A549 (cell line): ENCODE measurements around the gene SNTG2. TPM values are rescaled to one million over a fixed set of nuclear protein-coding genes. Genes with fewer than 3 reads are reported as not detected.
"Not testable (repeated sequence)": the region's sequence is repeated elsewhere in the genome, so short reads cannot be mapped to it uniquely, and the experiment has no call there.

Experiments used
- ATAC-seq, 2 experiments: fragments of 200-7000 bp in 1 of 2; fragments of >200 bp in 1 of 2; cut with Nextera tagmentation in 1 of 2; cut with Tn5 transposase in 1 of 2; 3 replicates each; pipeline versions ENCODE4 v1.8.0 to v1.9.1; 2018 to 2020; ENCODE audit warnings: mild to moderate bottlenecking in 1 of 2, moderate library complexity in 1 of 2
- CTCF ChIA-PET: fragments of 300-600 bp; sonication (Branson Sonifier 250); formaldehyde crosslinking; extraction: SDS; loops from one replicate; lab custom pipeline; 2021; ENCODE audit warnings: antibody characterized with exemption, inconsistent platforms; lab: Yijun Ruan, JAX
- POLR2A ChIA-PET: fragments of 350-600 bp; formaldehyde crosslinking; extraction: SDS; loops from one replicate; lab custom pipeline; 2021; ENCODE audit warnings: antibody characterized with exemption, inconsistent platforms; lab: Yijun Ruan, JAX
- DNase-seq, 2 experiments: peaks; one replicate each; pipeline versions ENCODE4 v3.0.0 to v3.0.0-alpha.2; 2011 to 2016; ENCODE audit warnings: low read depth in 1 of 2, low spot score in 1 of 2
- FAIRE-seq: peaks from 2 replicates; lab custom pipeline; 2011; peaks lifted over from hg19 to GRCh38; lab: Jason Lieb, UNC
- H3K27ac ChIP-seq, 2 experiments: fragments of >200 bp; sonication (Bioruptor Twin); formaldehyde crosslinking; 3 replicates each; pipeline ENCODE4 v1.5.1; 2016 to 2017
- H3K4me1 ChIP-seq: fragments of >200 bp; sonication (Bioruptor Twin); formaldehyde crosslinking; 3 replicates; pipeline ENCODE4 v1.6.1; 2016
- H3K4me2 ChIP-seq: fragments of >200 bp; sonication (Bioruptor Twin); formaldehyde crosslinking; 3 replicates; pipeline ENCODE4 v1.6.1; 2016
- H3K4me3 ChIP-seq: fragments of >200 bp; sonication (Bioruptor Twin); formaldehyde crosslinking; 3 replicates; pipeline ENCODE4 v1.5.1; 2016
- H3K9me3 ChIP-seq: fragments of >200 bp; sonication (Bioruptor Twin); formaldehyde crosslinking; 3 replicates; pipeline ENCODE4 v1.6.1; 2016
- CHD4 ChIP-seq: fragments of 200-600 bp; sonication (generic); IDR thresholded peaks from 2 replicates; pipeline ENCODE4 v1.6.1; 2016; ENCODE audit warnings: antibody characterized with exemption, mild to moderate bottlenecking, borderline replicate concordance
- EHF ChIP-seq: fragments of 250-450 bp; sonication (Bioruptor Pico); IDR thresholded peaks from 2 replicates; pipeline ENCODE4 v1.5.0; 2020; ENCODE audit warnings: mild to moderate bottlenecking
- HDAC2 ChIP-seq: fragments of 200-600 bp; sonication (generic); IDR thresholded peaks from 2 replicates; pipeline ENCODE4 v1.6.1; 2016
- JUNB ChIP-seq: fragments of >200 bp; sonication (Bioruptor Twin); formaldehyde crosslinking; IDR thresholded peaks from 2 replicates; pipeline ENCODE4 v1.6.1; 2016
- KDM1A ChIP-seq: fragments of 200-600 bp; sonication (generic); IDR thresholded peaks from 2 replicates; pipeline ENCODE4 v1.6.1; 2016; ENCODE audit warnings: low read depth, mild to moderate bottlenecking
- NFE2L2 ChIP-seq: fragments of 150-350 bp; conservative IDR thresholded peaks from 2 replicates; pipeline ENCODE4 v1.6.1; 2014; ENCODE audit warnings: low read length
- NR3C1 ChIP-seq: fragments of >200 bp; sonication (Bioruptor Twin); formaldehyde crosslinking; IDR thresholded peaks from 3 replicates; pipeline ENCODE4 v1.6.1; 2017
- POLR2A ChIP-seq: IDR thresholded peaks from 2 replicates; pipeline ENCODE4 v1.6.1; 2012; ENCODE audit warnings: mild to moderate bottlenecking, low read length
- RCOR1 ChIP-seq: fragments of 150-350 bp; IDR thresholded peaks from 2 replicates; pipeline ENCODE4 v1.6.1; 2014; ENCODE audit warnings: antibody characterized with exemption, low read length, low read depth
- RNF2 ChIP-seq: fragments of 200-600 bp; sonication (generic); IDR thresholded peaks from 2 replicates; pipeline ENCODE4 v1.6.1; 2016; ENCODE audit warnings: low read depth, mild to moderate bottlenecking, antibody characterized with exemption, moderate library complexity, borderline replicate concordance
- SMC3 ChIP-seq: fragments of >200 bp; sonication (Bioruptor Twin); formaldehyde crosslinking; IDR thresholded peaks from 3 replicates; pipeline ENCODE4 v1.6.1; 2018; ENCODE audit warnings: inconsistent platforms
- SREBF2 ChIP-seq: fragments of 450-650 bp; IDR thresholded peaks from 2 replicates; pipeline ENCODE4 v1.6.1; 2014; ENCODE audit warnings: mild to moderate bottlenecking, moderate library complexity
- TP53 ChIP-seq: fragments of 250-450 bp; sonication (Bioruptor Pico); IDR thresholded peaks from 2 replicates; pipeline ENCODE4 v1.5.0; 2021; ENCODE audit warnings: mild to moderate bottlenecking, moderate library complexity
- WGBS: methylation state at CpG from one replicate; pipeline ENCODE4 v1.1.6; 2017; ENCODE audit errors: missing lambda C conversion rate; 5-methylcytosine and 5-hydroxymethylcytosine counted together
- polyA plus RNA-seq, 4 experiments: library from polyadenylated mRNA; depleted of rRNA in 3 of 4; stranded (reverse); fragments of >200 nt; fragmentation: RNase III in 1 of 4; extraction: RNeasy Plus Mini Kit Qiagen cat#74134 plus additional on column Dnase treatment in 1 of 4; gene quantifications; 2 replicates in 3 of 4; 3 replicates in 1 of 4; pipeline ENCODE4 v1.2.3, GENCODE V29; 2011 to 2017
- TF ChIP-seq, protein P1 (sequence below): fragments of >200 bp; sonication (Bioruptor Twin); formaldehyde crosslinking; IDR thresholded peaks from 3 replicates; pipeline ENCODE4 v1.6.1; 2016
- TF ChIP-seq, protein P2 (sequence below): IDR thresholded peaks from 2 replicates; pipeline ENCODE4 v1.6.1; 2012; ENCODE audit warnings: low read depth, borderline replicate concordance
- TF ChIP-seq, protein P3 (sequence below): fragments of 250-450 bp; sonication (Bioruptor Pico); IDR thresholded peaks from 2 replicates; pipeline ENCODE4 v1.5.0; 2021; ENCODE audit warnings: mild to moderate bottlenecking, moderate library complexity, borderline replicate concordance
- TF ChIP-seq, protein P4 (sequence below): fragments of 450-650 bp; IDR thresholded peaks from 2 replicates; pipeline ENCODE4 v1.6.1; 2014; ENCODE audit warnings: antibody characterized with exemption

SNTG2 gene
- polyA plus RNA-seq, 2 of the 4 experiments (the other 2 are of a cell fraction), result not detected

DNA sequence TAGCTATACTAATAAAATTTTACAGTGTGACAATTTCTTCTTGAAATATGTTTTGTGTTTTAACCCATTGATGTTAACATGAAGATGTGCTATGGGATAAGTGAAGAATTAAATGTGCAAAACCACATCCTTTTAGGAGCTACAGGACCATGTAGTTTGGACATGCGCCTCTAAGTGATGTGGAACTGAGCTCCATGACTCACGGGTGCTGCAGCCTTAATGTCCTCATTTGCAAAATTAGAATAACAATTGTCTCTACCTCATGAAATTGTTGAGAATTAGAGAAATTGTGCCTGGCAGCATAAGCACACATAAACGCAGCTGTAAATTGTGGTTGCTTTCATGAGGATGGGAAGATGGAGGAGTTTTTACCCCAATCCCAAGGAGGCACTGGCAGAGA, 431.0 kb downstream of the SNTG2 start:
- H3K9me3 ChIP-seq, result no peaks in the 10 kb centered on the region
- WGBS, result 41% methylated on average over 3 of the region's 3 CpGs
- ATAC-seq, result no peak
- TF ChIP-seq TP53 (no peak), RNF2 (no peak), HDAC2 (no peak), RCOR1 (no peak), JUNB (no peak)
- TF ChIP-seq, protein P1, sequence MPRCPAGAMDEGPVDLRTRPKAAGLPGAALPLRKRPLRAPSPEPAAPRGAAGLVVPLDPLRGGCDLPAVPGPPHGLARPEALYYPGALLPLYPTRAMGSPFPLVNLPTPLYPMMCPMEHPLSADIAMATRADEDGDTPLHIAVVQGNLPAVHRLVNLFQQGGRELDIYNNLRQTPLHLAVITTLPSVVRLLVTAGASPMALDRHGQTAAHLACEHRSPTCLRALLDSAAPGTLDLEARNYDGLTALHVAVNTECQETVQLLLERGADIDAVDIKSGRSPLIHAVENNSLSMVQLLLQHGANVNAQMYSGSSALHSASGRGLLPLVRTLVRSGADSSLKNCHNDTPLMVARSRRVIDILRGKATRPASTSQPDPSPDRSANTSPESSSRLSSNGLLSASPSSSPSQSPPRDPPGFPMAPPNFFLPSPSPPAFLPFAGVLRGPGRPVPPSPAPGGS, result no peak
- no peak for DNase-seq
- CTCF ChIA-PET, result no interaction called here
- no peak overlapping the region for H3K27ac ChIP-seq
- no peaks in the 10 kb centered on the region for H3K4me1 ChIP-seq
- H3K4me3 ChIP-seq, result no peak overlapping the region
- POLR2A ChIA-PET, result no interaction called here
- FAIRE-seq, result no peak
- no peak overlapping the region for H3K4me2 ChIP-seq

DNA sequence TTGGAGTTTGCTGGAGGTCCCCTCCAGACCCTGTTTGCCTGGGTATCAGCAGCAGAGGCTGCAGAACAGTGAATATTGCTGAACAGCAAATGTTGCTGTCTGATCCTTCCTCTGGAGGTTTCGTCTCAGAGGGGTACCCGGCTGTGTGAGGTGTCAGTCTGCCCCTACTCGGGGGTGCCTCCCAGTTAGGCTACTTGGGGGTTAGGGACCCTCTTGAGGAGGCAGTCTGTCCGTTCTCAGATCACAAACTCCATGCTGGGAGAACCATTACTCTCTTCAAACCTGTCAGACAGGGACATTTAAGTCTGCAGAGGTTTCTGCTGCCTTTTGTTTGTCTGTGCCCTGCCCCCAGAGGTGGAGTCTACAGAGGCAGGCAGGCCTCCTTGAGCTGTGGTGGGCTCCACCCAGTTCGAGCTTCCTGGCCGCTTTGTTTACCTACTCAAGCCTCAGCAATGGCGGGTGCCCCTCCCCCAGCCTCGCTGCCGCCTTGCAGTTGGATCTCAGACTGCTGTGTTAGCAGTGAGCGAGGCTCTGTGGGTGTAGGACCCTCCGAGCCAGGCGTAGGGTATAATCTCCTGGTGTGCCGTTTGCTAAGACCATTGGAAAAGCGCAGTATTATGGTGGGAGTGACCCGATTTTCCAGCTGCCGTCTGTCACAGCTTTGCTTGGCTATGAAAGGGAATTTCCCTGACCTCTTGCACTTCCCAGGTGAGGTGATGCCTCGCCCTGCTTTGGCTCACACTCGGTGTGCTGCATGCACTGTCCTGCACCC, 437.5 kb downstream of the SNTG2 start:
- 3% methylated on average over 18 of the region's 18 CpGs for WGBS
- not testable (repeated sequence) for FAIRE-seq
- 0 out of 3 replicates have a peak overlapping the region, but pooled peaks have one; percentile 17 for H3K4me2 ChIP-seq

DNA sequence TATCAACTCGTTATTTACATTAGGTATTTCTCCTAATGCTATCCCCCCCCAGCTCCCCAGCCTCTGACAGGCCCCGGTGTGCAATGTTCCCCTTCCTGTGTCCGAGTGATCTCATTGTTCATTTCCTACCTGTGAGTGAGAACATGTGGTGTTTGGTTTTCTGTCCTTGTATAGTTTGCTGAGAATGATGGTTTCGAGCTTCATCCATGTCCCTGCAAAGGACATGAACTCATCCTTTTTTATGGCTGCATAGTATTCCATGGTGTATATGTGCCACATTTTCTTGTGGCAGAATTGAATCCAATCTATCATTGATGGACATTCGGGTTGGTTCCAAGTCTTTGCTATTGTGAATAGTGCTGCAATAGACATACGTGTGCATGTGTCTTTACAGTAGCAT, 439.5 kb downstream of the SNTG2 start:
- H3K9me3 ChIP-seq, POLR2A ChIA-PET, ATAC-seq, H3K4me3 ChIP-seq, H3K27ac ChIP-seq, H3K4me1 ChIP-seq, H3K4me2 ChIP-seq, FAIRE-seq, CTCF ChIA-PET, DNase-seq: not testable (repeated sequence)
- WGBS, result 10% methylated on average over 6 of the region's 6 CpGs

More for the DNA sequence above, 437.5 kb downstream of the SNTG2 start:
- CTCF ChIA-PET, DNase-seq, ATAC-seq, POLR2A ChIA-PET, H3K4me1 ChIP-seq, H3K27ac ChIP-seq, H3K9me3 ChIP-seq, H3K4me3 ChIP-seq: not testable (repeated sequence)

DNA sequence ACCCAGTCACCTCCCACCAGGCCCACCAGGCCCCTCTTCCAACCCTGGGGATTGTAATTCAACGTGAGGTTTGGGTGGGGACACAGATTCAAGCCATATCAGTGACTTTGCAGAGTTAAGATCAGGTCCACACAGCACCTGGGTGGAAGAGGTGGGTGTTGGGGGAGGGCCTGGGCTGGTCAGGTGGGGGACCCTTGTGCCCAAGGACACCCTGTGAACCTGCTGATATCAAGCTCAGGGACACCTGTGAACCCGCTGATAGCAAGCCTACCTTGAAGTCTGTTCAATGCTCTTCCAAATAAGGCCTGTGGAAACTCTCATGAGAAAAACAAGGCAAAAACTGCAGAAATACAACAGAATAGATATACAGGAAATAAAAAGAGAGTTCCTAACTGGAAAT, 442.7 kb downstream of the SNTG2 start:
- WGBS, result 0% methylated on average over 2 of the region's 2 CpGs
- CTCF ChIA-PET, result no interaction called here

More for the DNA sequence above, 442.7 kb downstream of the SNTG2 start:
- no peaks in the 10 kb centered on the region for H3K9me3 ChIP-seq
- DNase-seq, result no peak
- POLR2A ChIA-PET, result no interaction called here
- H3K4me2 ChIP-seq, result no peak overlapping the region
- ATAC-seq, result no peak
- no peak overlapping the region for H3K27ac ChIP-seq
- FAIRE-seq, result no peak
- no peak overlapping the region for H3K4me3 ChIP-seq
- TF ChIP-seq NFE2L2 (no peak), RNF2 (no peak), NR3C1 (no peak), KDM1A (no peak), EHF (no peak), CHD4 (no peak), POLR2A (no peak), SREBF2 (no peak), SMC3 (no peak)
- TF ChIP-seq, protein P2, sequence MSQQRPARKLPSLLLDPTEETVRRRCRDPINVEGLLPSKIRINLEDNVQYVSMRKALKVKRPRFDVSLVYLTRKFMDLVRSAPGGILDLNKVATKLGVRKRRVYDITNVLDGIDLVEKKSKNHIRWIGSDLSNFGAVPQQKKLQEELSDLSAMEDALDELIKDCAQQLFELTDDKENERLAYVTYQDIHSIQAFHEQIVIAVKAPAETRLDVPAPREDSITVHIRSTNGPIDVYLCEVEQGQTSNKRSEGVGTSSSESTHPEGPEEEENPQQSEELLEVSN, result no peak
- TF ChIP-seq, protein P3, sequence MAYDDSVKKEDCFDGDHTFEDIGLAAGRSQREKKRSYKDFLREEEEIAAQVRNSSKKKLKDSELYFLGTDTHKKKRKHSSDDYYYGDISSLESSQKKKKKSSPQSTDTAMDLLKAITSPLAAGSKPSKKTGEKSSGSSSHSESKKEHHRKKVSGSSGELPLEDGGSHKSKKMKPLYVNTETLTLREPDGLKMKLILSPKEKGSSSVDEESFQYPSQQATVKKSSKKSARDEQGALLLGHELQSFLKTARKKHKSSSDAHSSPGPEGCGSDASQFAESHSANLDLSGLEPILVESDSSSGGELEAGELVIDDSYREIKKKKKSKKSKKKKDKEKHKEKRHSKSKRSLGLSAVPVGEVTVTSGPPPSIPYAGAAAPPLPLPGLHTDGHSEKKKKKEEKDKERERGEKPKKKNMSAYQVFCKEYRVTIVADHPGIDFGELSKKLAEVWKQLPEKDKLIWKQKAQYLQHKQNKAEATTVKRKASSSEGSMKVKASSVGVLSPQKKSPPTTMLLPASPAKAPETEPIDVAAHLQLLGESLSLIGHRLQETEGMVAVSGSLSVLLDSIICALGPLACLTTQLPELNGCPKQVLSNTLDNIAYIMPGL (CRISPR knock-in tag), result no peak
- TF ChIP-seq, protein P4, sequence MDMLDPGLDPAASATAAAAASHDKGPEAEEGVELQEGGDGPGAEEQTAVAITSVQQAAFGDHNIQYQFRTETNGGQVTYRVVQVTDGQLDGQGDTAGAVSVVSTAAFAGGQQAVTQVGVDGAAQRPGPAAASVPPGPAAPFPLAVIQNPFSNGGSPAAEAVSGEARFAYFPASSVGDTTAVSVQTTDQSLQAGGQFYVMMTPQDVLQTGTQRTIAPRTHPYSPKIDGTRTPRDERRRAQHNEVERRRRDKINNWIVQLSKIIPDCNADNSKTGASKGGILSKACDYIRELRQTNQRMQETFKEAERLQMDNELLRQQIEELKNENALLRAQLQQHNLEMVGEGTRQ, result no peak
- no peaks in the 10 kb centered on the region for H3K4me1 ChIP-seq
